MM.1S (cell line): Measurements from ENCODE around the gene CTNS.

ENCODE experiments used
- DNase-seq: peaks from one replicate; pipeline ENCODE4 v3.0.0-alpha.2; 2015
- H2AFZ ChIP-seq: fragments of 300-600 bp; sonication (generic); 2 replicates; pipeline ENCODE4 v1.6.0; 2016; ENCODE audit warnings: antibody characterized with exemption, low read length
- H3F3A ChIP-seq: fragments of 300-600 bp; sonication (generic); 2 replicates; pipeline ENCODE4 v1.6.1; 2016; ENCODE audit warnings: mild to moderate bottlenecking, antibody characterized with exemption, low read length, moderate library complexity, mixed read lengths; ENCODE audit not compliant: insufficient read depth
- H3K27ac ChIP-seq: fragments of 300-600 bp; sonication (generic); 2 replicates; pipeline ENCODE4 v1.5.1; 2016; ENCODE audit warnings: mild to moderate bottlenecking, low read length
- H3K27me3 ChIP-seq: fragments of 300-600 bp; sonication (generic); replicated peaks from 2 replicates; pipeline ENCODE4 v1.6.0; 2016; ENCODE audit warnings: low read length; ENCODE audit not compliant: insufficient read depth
- H3K36me3 ChIP-seq: fragments of 300-600 bp; sonication (generic); replicated peaks from 2 replicates; pipeline ENCODE4 v1.6.1; 2016; ENCODE audit warnings: mild to moderate bottlenecking, low read length, mixed read lengths; ENCODE audit not compliant: insufficient read depth
- H3K4me1 ChIP-seq: fragments of 300-600 bp; sonication (generic); 2 replicates; pipeline ENCODE4 v1.6.1; 2016; ENCODE audit warnings: low read length, mixed read lengths
- H3K4me2 ChIP-seq: fragments of 300-600 bp; sonication (generic); 2 replicates; pipeline ENCODE4 v1.6.0; 2016; ENCODE audit warnings: low read depth, low read length
- H3K4me3 ChIP-seq: fragments of 300-600 bp; sonication (generic); 2 replicates; pipeline ENCODE4 v1.5.1; 2016; ENCODE audit warnings: low read length, mixed read lengths
- H3K79me2 ChIP-seq: fragments of 300-600 bp; sonication (generic); 2 replicates; pipeline ENCODE4 v1.6.1; 2016; ENCODE audit warnings: mixed run types, low read length, mixed read lengths
- H3K9ac ChIP-seq: fragments of 300-600 bp; sonication (generic); 2 replicates; pipeline ENCODE4 v1.6.1; 2016; ENCODE audit warnings: low read length, mixed read lengths
- H3K9me2 ChIP-seq: fragments of 300-600 bp; sonication (generic); replicated peaks from 2 replicates; pipeline ENCODE4 v1.6.1; 2016; ENCODE audit warnings: mild to moderate bottlenecking, low read length, mixed read lengths; ENCODE audit not compliant: insufficient read depth
- H3K9me3 ChIP-seq: fragments of 300-600 bp; sonication (generic); replicated peaks from 2 replicates; pipeline ENCODE4 v1.6.1; 2016; ENCODE audit warnings: mild to moderate bottlenecking, low read length, mixed read lengths; ENCODE audit not compliant: insufficient read depth
- H4K20me1 ChIP-seq: fragments of 300-600 bp; sonication (generic); 2 replicates; pipeline ENCODE4 v1.6.1; 2016; ENCODE audit warnings: mild to moderate bottlenecking, low read length, moderate library complexity, mixed read lengths; ENCODE audit not compliant: insufficient read depth
- CTCF ChIP-seq: fragments of 300-600 bp; sonication (generic); IDR thresholded peaks from 2 replicates; pipeline ENCODE4 v1.5.1; 2016; ENCODE audit warnings: antibody characterized with exemption, low read length, mixed read lengths
- EZH2 ChIP-seq: fragments of 300-600 bp; sonication (generic); optimal IDR thresholded peaks from 2 replicates; pipeline ENCODE3; 2017; ENCODE audit warnings: low read depth, mild to moderate bottlenecking, antibody characterized with exemption, low read length, mixed read lengths
- EZH2phosphoT487 ChIP-seq: fragments of 300-600 bp; sonication (generic); IDR thresholded peaks from 2 replicates; pipeline ENCODE4 v1.6.1; 2018; ENCODE audit warnings: antibody characterized with exemption, low read length

Gene CTNS

GRCh38 chr17:3656353-3656752 lies 19.8 kb downstream of the CTNS start:
- H3K79me2 ChIP-seq, result no peaks in the 10 kb centered on the region
- peak; percentile 2 for DNase-seq
- no peak overlapping the region for H3K4me2 ChIP-seq
- H3K27me3 ChIP-seq, result no peaks in the 10 kb centered on the region
- H3K9ac ChIP-seq, result no peak overlapping the region
- H3K36me3 ChIP-seq, result no peaks in the 10 kb centered on the region
- H3F3A ChIP-seq, result no peaks in the 10 kb centered on the region
- H3K9me2 ChIP-seq, result no peaks in the 10 kb centered on the region
- no peak for TF ChIP-seq CTCF
- TF ChIP-seq EZH2, result no peak
- H3K27ac ChIP-seq, result no peak overlapping the region
- no peaks in the 10 kb centered on the region for H4K20me1 ChIP-seq
- no peak overlapping the region for H2AFZ ChIP-seq
- no peaks in the 10 kb centered on the region for H3K4me1 ChIP-seq
- no peaks in the 10 kb centered on the region for H3K9me3 ChIP-seq
- no peak overlapping the region for H3K4me3 ChIP-seq

DNA sequence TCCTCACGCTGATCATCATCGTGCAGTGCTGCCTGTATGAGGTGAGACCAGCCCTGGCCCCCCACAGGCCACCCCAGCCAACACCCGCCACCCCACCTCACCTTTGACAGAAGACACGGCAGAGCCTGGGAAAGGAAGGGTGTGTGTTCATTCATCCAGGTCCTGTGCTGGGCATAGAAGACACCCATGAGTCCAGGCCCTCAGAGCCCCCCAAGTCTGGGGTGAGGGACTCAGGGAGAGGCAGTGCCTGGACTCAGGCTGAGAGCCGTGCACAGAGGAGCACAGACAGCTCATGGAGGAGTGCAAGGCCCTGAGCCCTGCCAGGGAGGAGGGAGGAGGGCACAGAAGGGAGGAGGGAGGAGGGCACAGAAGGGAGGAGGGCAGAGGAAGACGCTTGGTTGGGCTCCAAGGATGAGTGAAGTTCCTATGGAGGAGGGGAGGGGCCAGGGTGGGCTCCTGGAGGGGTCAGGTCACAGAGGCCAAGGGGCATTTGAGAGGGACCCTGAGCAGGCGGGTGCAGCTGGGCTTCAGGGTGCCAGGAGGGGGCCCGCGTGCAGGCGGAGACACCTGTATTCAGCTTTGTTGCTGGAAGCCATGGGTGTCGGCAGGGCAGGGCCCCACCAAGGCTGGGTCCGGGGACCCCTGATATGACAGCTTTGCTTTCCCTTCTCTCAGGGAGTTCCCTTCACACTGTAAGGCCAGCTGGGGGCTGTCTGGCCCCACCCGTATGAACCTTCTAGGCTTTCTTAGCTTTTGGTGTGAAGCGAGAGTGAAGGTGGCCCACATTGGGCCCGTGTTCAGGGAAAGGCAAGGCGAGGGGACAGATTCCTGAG lies 20.4 kb downstream of the CTNS start:
- Histone ChIP-seq H2AFZ (no peak overlapping the region), H3K4me1 (no peaks in the 10 kb centered on the region), H3K4me3 (no peak overlapping the region), H3F3A (no peaks in the 10 kb centered on the region), H3K27ac (no peak overlapping the region), H3K27me3 (no peaks in the 10 kb centered on the region), H3K4me2 (no peak overlapping the region), H3K36me3 (no peaks in the 10 kb centered on the region), H3K79me2 (no peaks in the 10 kb centered on the region), H4K20me1 (no peaks in the 10 kb centered on the region), H3K9me2 (no peaks in the 10 kb centered on the region), H3K9me3 (no peaks in the 10 kb centered on the region), H3K9ac (no peak overlapping the region)
- no peak for TF ChIP-seq CTCF
- no peak for TF ChIP-seq EZH2
- no peak for TF ChIP-seq EZH2phosphoT487
- DNase-seq, result peak; percentile 2

DNA sequence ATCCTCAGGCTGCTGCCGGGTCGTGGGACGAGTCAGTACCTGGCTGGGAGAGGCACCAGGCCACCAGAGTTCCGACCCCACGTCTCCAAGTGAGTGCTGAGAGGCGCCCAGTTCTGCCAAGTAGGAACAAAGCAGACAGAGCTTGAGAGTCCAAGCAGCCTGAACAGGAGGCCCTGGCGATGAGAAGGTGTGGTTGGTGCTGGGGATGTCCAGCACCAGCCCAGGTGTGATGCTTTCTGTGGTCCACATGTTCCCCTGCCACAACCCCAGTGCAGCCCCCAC lies 21.0 kb downstream of the CTNS start:
- Histone ChIP-seq H3K4me2 (no peak overlapping the region), H3K27ac (no peak overlapping the region), H3F3A (no peaks in the 10 kb centered on the region), H3K9me3 (no peaks in the 10 kb centered on the region), H3K79me2 (no peaks in the 10 kb centered on the region), H2AFZ (no peak overlapping the region), H3K27me3 (no peaks in the 10 kb centered on the region), H3K36me3 (no peaks in the 10 kb centered on the region), H3K9ac (no peak overlapping the region), H3K4me3 (no peak overlapping the region), H3K4me1 (no peaks in the 10 kb centered on the region), H3K9me2 (no peaks in the 10 kb centered on the region), H4K20me1 (no peaks in the 10 kb centered on the region)
- TF ChIP-seq CTCF, result no peak
- TF ChIP-seq EZH2phosphoT487, result no peak
- TF ChIP-seq EZH2, result no peak
- DNase-seq, result no peak
